SK-MEL-5 (cell line): ENCODE measurements around the gene TFPT. TPM values are rescaled to one million over a fixed set of nuclear protein-coding genes. Genes with fewer than 3 reads are reported as not detected.

Source experiments
- DNase-seq: peaks from one replicate; pipeline ENCODE4 v3.0.0-alpha.2; 2016; ENCODE audit warnings: low read depth, low spot score
- in situ Hi-C: cut with HindIII; loops from 2 replicates; pipeline ENCODE4 v1.10.0; 2016; ENCODE audit warnings: low sequenced_read_pairs, high pct_unique_total_duplicates, low pct_unique_long_range_greater_than_20kb
- total RNA-seq: library from RNA; depleted of rRNA; stranded (reverse); fragments of >200 nt; shearing (Covaris generic); gene quantifications from 2 replicates; pipeline ENCODE4 v1.2.3, GENCODE V29; 2014

TFPT gene
- total RNA-seq, 1 experiment from 2014 or later = 33.4 TPM

DNA sequence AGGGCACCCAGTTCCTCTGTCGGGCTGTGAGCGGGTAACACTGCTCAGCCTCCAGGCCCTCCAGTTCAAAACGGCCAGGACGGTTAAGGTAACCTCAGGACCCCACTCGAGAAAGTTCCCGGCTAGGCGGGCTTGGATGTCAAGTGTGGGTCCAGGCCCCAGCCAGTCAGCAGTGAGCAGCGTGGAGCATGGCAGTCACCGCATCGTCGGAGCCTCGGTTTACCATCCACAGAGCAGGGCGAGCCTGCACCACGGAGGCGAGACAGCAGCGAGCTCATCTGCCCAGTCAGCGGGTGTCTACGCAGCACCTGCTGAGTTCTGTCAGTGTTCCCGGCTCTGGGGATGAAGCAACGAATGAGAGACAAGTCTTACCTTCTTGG is 14.2 kb upstream of the TFPT start:
- in situ Hi-C loops = no loop called here
- DNase-seq = no peak

- no peak for DNase-seq
- in situ Hi-C loops = no loop called here
Observed at GRCh38 chr19:54128796-54129616, 13.5 kb upstream of the TFPT start.

DNA sequence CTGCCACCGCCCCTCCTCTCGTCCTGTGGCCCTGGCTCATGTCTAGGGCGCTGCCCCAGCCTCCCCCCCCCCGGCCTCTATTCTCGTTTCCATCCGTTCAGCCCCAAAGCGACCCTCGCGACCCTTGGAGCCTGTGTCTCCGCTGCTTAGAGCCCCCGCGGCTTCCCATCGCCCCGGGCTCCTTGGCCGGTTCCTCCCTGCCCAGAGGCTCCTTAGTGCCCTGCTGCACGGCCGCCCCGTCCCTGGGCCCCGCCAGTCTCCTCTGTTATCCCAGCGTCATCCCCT is 12.9 kb upstream of the TFPT start:
- in situ Hi-C loops = no loop called here
- no peak for DNase-seq

- in situ Hi-C loops = no loop called here
- DNase-seq = no peak
Observed at GRCh38 chr19:54127688-54128440, 12.4 kb upstream of the TFPT start.

GRCh38 chr19:54125713-54126112 is 10.3 kb upstream of the TFPT start:
- in situ Hi-C loops = no loop called here
- DNase-seq = no peak

GRCh38 chr19:54124393-54124792 is 8.9 kb upstream of the TFPT start:
- in situ Hi-C loops = no loop called here

DNA sequence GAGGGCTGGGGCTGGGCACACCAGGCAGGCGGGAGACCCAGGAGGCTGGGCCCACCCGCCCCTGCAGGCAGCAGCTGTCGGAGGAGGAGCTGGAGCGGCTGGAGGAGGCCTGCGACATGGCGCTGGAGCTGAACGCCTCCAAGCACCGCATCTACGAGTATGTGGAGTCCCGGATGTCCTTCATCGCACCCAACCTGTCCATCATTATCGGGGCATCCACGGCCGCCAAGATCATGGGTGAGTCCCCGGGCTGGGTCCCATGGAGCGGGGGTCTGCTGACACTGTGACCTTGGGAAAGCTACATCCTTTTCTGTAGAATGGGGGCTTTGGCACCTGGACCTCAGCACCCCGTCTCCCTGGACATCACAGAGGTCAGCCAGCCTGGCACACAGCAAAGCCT is 8.2 kb upstream of the TFPT start:
- in situ Hi-C loops = no loop called here
- DNase-seq = no peak

More at GRCh38 chr19:54124393-54124792, 8.9 kb upstream of the TFPT start:
- no peak for DNase-seq

DNA sequence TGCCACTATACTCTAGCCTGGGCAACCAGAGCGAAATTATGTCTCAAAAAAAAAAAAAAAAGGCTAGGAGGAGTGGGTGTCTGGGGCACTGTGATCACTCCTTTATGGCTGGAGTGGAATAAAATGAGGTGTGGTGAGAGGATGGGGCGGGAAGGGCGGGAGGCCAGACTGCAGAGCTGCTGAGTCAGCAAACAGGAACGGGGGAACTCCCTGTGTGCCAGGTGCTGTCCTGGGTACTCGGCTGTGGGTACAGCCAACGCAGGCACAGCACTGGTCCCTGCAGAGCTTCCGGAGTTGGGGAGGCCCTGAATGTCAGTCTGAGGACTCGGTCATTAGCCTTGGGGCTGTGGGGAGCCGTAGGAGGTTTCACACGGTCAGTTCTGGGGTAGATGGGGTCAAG is 5.8 kb upstream of the TFPT start:
- DNase-seq = no peak
- in situ Hi-C loops = no loop called here

GRCh38 chr19:54114340-54115108 is 933 bp downstream of the TFPT start:
- in situ Hi-C loops = no loop called here
- DNase-seq = peak; percentile 56

DNA sequence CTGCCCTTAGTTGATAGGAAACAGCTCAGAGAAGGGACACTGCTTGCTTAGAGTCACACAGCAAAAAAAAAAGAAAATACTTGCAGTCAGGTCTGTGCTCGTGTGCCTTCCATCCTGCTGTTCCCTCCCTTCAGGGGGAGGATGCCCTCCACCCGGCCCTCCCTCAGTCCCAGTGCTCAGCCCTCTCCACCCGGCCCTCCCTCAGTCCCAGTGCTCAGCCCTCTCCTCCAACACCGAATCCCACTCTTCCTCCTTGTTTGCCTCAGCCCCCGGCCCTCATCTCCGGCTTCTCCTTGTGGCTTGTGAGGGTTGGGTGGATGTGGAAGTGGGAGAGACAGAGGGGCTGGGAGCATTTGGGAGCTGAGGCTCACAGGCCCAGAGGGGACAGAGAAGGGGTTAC is 5.8 kb downstream of the TFPT start:
- DNase-seq = no peak
- in situ Hi-C loops = no loop called here

DNA sequence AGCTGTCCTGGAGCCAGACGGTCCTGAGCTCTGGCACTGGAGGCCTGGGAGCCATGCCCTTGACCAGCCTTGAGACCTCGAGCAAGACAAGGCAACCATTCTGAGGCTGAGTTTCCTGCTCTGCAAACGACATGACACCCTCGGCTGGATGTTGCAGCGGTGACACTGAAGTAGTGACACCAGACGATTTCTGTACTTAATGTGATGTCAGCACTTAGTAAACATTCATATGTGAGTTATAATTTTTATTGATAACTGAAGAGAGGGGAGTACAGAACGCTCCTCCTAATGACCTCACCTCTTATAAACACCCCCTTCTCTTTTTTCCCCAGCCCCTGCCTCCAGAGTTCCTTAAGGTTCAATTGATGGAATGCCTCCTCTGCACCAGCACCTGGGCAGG is 7.0 kb downstream of the TFPT start:
- in situ Hi-C loops = no loop called here
- no peak for DNase-seq

DNA sequence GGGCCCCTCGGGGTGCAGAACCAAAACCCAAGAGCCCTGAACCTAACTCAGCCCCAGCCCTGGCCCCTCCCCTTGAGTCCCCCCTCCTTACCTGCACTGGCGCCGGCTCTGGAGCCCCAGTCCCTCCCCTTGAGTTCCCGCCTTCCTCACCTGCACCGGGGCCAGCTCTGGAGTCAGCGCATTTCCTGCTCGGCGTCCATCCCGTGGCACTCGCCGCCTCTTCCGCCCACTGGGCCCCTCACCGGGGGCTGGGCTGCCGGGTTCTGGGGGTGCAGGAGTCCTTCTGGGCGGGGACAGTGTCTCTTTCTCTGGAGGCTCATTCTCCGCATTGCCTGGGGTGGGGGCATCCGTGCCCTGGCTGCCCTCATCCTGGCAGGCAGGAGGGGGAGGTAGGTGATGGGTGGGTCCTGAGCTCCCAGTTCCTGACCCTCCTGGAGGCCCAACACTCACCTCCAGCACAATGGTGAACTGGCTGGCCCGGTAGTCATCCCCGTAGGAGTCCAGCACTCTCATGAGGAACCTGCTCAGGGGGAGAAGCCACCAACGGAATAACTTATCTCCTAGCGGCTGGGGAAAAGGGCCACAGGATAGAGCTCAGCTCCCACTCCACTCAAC is 7.5 kb downstream of the TFPT start:
- in situ Hi-C loops = no loop called here
- DNase-seq = no peak

DNA sequence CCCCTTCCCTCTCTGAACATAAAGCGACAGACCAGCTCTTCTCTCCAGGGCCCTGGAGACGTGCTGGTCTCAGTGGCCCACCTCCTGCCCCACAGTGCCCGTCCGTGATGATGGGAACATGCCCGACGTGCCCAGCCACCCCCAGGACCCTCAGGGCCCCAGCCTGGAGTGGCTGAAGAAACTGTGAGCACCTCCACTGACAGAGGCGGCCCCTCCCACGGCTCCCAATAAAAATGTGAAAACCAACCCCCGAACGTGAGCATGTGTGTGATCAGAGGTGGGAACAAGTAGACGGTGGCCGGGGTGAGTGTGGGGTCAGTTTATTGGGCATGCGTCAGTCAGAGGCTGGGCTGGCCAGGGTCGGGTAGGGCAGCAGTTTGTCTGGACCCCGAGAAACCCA is 8.7 kb downstream of the TFPT start:
- in situ Hi-C loops = no loop called here
- no peak for DNase-seq

DNA sequence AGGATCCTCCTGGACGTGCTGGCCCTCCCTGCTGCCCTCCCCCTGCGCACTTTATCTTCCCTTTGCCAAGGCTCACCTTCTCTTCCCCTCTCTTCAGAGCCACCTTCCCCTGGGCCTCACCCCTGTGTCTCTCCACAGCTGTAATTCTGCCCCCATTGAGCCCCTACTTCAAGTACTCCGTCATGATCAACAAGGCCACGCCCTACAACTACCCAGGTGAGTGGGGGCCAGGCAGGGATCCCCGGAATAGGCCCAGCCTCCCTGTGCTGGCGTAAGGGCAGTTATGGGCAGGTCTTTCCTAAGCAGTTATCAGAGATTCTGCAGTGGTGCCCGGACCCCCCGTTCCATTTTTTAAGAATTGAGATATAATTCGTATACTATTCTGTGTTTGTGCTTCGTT is 9.7 kb downstream of the TFPT start:
- no peak for DNase-seq
- in situ Hi-C loops = no loop called here

GRCh38 chr19:54104998-54105715 is 10.3 kb downstream of the TFPT start:
- no peak for DNase-seq
- in situ Hi-C loops = no loop called here

DNA sequence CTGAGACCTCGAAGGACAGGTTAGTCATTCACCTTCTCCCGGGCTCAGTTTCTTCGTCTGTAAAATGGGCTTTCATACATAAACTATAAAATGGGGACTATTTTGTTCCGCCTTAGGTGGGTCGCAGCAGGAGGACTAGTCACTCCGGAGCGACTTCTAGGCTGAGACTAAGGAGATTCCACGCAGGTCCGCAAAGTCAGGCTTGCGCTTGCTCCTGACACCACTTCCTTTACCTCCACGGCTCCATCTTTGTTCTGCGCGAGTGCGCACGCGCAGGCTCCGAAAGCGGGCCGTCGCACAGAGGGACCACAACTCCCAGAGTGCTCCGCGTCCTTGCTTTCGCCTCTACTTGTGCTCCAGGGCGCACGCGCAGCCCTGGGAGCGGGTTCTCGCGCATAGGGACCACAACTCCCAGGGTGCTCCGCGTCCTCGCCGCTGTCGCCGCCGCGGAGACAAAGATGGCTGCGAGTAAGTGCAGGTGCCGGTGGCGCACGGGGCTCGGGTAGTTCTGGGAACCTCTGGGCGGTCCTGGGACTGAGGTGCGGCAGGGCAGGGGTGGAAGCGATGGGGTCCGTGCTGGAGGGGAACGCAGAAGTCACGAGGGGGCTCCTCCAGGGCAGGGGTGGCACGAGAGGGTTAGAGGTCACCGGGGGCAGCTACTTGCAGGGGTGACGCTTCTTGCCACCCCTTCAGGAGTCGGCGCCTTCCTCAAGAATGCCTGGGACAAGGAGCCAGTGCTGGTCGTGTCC is 12.9 kb downstream of the TFPT start, which contains the start of gene NDUFA3:
TSS of gene NDUFA3 (plus strand) at position 435 of the 749 bp plus-strand sequence. CDS start at position 459, 24 bp downstream.
- in situ Hi-C loops = no loop called here
- peak; percentile 98 for DNase-seq

DNA sequence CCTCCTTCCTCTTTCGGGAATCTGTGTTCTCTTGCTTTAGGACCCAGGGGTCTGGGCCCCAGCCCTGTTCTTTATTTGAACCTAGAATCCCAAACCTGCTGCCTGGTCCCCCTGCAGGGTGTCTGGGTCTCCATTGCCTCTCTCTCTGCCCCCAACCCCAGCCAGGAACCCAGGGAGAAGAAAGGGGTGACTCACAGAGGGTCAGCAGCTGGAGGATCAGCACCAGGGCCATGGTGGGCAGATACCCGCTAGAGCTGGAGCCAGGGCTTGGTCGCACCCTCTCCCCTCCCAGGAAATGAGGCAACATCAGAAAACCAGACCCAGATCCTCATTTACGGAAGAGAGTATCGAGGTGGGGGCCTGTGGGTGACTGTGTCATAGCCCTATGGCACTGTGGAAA is 14.9 kb downstream of the TFPT start, which contains the start of gene OSCAR:
TSS of gene OSCAR (minus strand) at position 243 of the 400 bp plus-strand sequence. CDS start at position 232, 11 bp downstream.
- in situ Hi-C loops = no loop called here
- DNase-seq = no peak
